D721Med (cell line): ENCODE measurements around the gene SGMS2.

Experiments
- DNase-seq: peaks from one replicate; pipeline ENCODE4 v3.0.0; 2011; ENCODE audit warnings: low spot score; ENCODE audit not compliant: insufficient read length
- FAIRE-seq: peaks from 2 replicates; lab custom pipeline; 2011; peaks lifted over from hg19 to GRCh38; lab: Jason Lieb, UNC
- CTCF ChIP-seq: IDR thresholded peaks from 2 replicates; pipeline ENCODE4 v1.5.1; 2012; ENCODE audit warnings: mild to moderate bottlenecking, control low read depth; ENCODE audit not compliant: insufficient read depth; ENCODE audit errors: missing control alignments

The SGMS2 gene

GRCh38 chr4:107799669-107800450, 24.9 kb upstream of the SGMS2 start:
- TF ChIP-seq CTCF, result no peak
- FAIRE-seq (no peak), DNase-seq (no peak)

- FAIRE-seq (no peak), DNase-seq (no peak)
- TF ChIP-seq CTCF, result no peak
Observed at GRCh38 chr4:107800706-107801105, 24.0 kb upstream of the SGMS2 start.

- no peak for TF ChIP-seq CTCF
- DNase-seq, result no peak
- FAIRE-seq, result no peak
Observed at GRCh38 chr4:107801766-107802211, 22.9 kb upstream of the SGMS2 start.

GRCh38 chr4:107804956-107805355, 19.8 kb upstream of the SGMS2 start:
- no peak for FAIRE-seq

GRCh38 chr4:107806196-107806595, 18.5 kb upstream of the SGMS2 start:
- FAIRE-seq (no peak), DNase-seq (no peak)
- TF ChIP-seq CTCF, result no peak

More at GRCh38 chr4:107804956-107805355, 19.8 kb upstream of the SGMS2 start:
- TF ChIP-seq CTCF, result no peak
- DNase-seq, result no peak

- FAIRE-seq, result no peak
- DNase-seq, result no peak
- no peak for TF ChIP-seq CTCF
Observed at GRCh38 chr4:107808572-107808971, 16.2 kb upstream of the SGMS2 start.

- no peak for FAIRE-seq
- no peak for TF ChIP-seq CTCF
- DNase-seq, result no peak
Observed at GRCh38 chr4:107809210-107809609, 15.5 kb upstream of the SGMS2 start.
